Esophagus muscularis mucosa (tissue), 4 donors: ENCODE measurements around the gene IP6K1. TPM values are rescaled to one million over a fixed set of nuclear protein-coding genes. Genes with fewer than 3 reads are reported as not detected.

Source experiments
- DNase-seq: peaks from one replicate; pipeline ENCODE4 v3.0.0-alpha.2; 2017; ENCODE audit errors: extremely low spot score
- H3K27ac ChIP-seq, 4 donors: fragments of 200-600 bp; sonication (generic); replicated peaks in 1 of 4; 1 replicate in 3 of 4; 2 replicates in 1 of 4; pipeline ENCODE4 v1.5.1; 2016 to 2019; ENCODE audit warnings: mild to moderate bottlenecking in 1 of 4
- H3K27me3 ChIP-seq, 4 donors: fragments of 200-600 bp; sonication (generic); one replicate each; pipeline versions ENCODE4 v1.5.1 to v1.6.0; 2016 to 2019
- H3K36me3 ChIP-seq, 4 donors: fragments of 200-600 bp; sonication (generic); one replicate each; pipeline ENCODE4 v1.5.1; 2016 to 2019
- H3K4me1 ChIP-seq, 4 donors: fragments of 200-600 bp; sonication (generic); one replicate each; pipeline ENCODE4 v1.5.1; 2016 to 2019
- H3K4me3 ChIP-seq, 4 donors: fragments of 200-600 bp; sonication (generic); 1 replicate in 2 of 4; 2 replicates in 2 of 4; pipeline ENCODE4 v1.5.1; 2016 to 2019; ENCODE audit warnings: mild to moderate bottlenecking in 4 of 4, moderate library complexity in 1 of 4
- H3K9me3 ChIP-seq, 4 donors: fragments of 200-600 bp; sonication (generic); 1 replicate in 3 of 4; 2 replicates in 1 of 4; pipeline ENCODE4 v1.5.1; 2016 to 2019
- EP300 ChIP-seq: sonication (generic); formaldehyde crosslinking; IDR thresholded peaks from one replicate; pipeline ENCODE4 v1.6.1; 2017; ENCODE audit warnings: antibody characterized with exemption
- POLR2A ChIP-seq: fragments of 450-650 bp; IDR thresholded peaks from one replicate; pipeline ENCODE4 v1.6.1; 2017; ENCODE audit warnings: antibody characterized with exemption, moderate library complexity, mild to moderate bottlenecking, low read depth
- POLR2AphosphoS5 ChIP-seq, 2 donors: sonication (generic); formaldehyde crosslinking; IDR thresholded peaks; one replicate each; pipeline ENCODE4 v1.6.1; 2017; ENCODE audit warnings: antibody characterized with exemption in 2 of 2
- WGBS: methylation state at CpG from one replicate; pipeline ENCODE4 v1.1.5; 2018; 5-methylcytosine and 5-hydroxymethylcytosine counted together
- intact Hi-C: fragments of 100-400 bp; cut with DNase I; formaldehyde crosslinking; loops from one replicate; pipeline ENCODE4 v1.15.1; 2023
- total RNA-seq, 4 donors: library from RNA; depleted of rRNA; stranded (reverse); fragments of >200 nt; gene quantifications; one replicate each; pipeline versions ENCODE4 v1.1.0 to v1.2.1, GENCODE V29; 2016
- TF ChIP-seq, protein P1 (sequence below), 3 experiments: fragments of 200-600 bp in 2 of 3; fragments of 450-650 bp in 1 of 3; sonication (generic) in 2 of 3; IDR thresholded peaks; one replicate each; pipeline ENCODE4 v1.5.1; 2017 to 2019; ENCODE audit warnings: antibody characterized with exemption in 3 of 3, mild to moderate bottlenecking in 2 of 3, moderate library complexity in 1 of 3

IP6K1 gene
- total RNA-seq, 4 donors from 2014 or later: 33.2 to 63.4 (median 52.4) TPM

DNA sequence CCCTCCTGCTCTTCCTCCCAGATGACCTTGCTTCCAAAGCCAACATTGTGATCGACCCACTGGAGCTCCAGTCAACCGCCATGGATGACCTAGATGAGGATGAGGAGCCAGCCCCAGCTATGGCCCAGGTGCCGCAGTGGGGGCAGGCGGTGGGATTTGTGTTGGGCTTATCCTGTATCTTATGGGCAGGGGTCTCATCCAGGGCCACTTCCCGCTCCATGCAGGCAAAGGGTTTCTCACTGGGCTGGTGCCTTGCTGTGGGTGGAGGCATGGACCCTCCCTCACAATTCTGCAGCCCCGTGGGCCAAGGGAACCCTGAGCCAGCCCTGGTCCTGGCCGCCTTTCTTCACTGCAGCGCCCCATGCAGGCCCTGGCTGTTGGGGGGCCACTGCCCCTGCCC lies 81.7 kb downstream of the IP6K1 start:
- no peak overlapping the region for H3K4me3 ChIP-seq
- no peaks in the 10 kb centered on the region for H3K9me3 ChIP-seq
- TF ChIP-seq POLR2A: no peak
- TF ChIP-seq, protein P1, sequence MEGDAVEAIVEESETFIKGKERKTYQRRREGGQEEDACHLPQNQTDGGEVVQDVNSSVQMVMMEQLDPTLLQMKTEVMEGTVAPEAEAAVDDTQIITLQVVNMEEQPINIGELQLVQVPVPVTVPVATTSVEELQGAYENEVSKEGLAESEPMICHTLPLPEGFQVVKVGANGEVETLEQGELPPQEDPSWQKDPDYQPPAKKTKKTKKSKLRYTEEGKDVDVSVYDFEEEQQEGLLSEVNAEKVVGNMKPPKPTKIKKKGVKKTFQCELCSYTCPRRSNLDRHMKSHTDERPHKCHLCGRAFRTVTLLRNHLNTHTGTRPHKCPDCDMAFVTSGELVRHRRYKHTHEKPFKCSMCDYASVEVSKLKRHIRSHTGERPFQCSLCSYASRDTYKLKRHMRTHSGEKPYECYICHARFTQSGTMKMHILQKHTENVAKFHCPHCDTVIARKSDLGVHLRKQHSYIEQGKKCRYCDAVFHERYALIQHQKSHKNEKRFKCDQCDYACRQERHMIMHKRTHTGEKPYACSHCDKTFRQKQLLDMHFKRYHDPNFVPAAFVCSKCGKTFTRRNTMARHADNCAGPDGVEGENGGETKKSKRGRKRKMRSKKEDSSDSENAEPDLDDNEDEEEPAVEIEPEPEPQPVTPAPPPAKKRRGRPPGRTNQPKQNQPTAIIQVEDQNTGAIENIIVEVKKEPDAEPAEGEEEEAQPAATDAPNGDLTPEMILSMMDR (IDR thresholded peaks at IDR 0.05): no peak
- TF ChIP-seq POLR2AphosphoS5 (IDR thresholded peaks at IDR 0.05): no peak
- no peak for TF ChIP-seq EP300
- H3K27me3 ChIP-seq: no peaks in the 10 kb centered on the region
- 100% methylated on average over 2 of the region's 8 CpGs for WGBS
- H3K4me1 ChIP-seq: peaks cover 0 to 4% (median 0%) of the 10 kb centered on the region in 4 donors
- peaks cover 24 to 85% (median 69%) of the 10 kb centered on the region in 4 donors for H3K36me3 ChIP-seq
- DNase-seq: no peak
- H3K27ac ChIP-seq: no peak overlapping the region
- intact Hi-C loops: loop anchor here (5.0 kb wide), 1 partner anchor 133 kb away; no protein-coding TSS in a partner anchor

- intact Hi-C loops: loop anchor here (5.0 kb wide), 1 partner anchor 133 kb away; no protein-coding TSS in a partner anchor
- H3K27me3 ChIP-seq: no peaks in the 10 kb centered on the region
- peaks cover 0 to 4% (median under 1%) of the 10 kb centered on the region in 4 donors for H3K4me1 ChIP-seq
- no peaks in the 10 kb centered on the region for H3K9me3 ChIP-seq
- no peak overlapping the region for H3K27ac ChIP-seq
- H3K4me3 ChIP-seq: no peak overlapping the region
- DNase-seq: no peak
- H3K36me3 ChIP-seq: peaks cover 24 to 90% (median 76%) of the 10 kb centered on the region in 4 donors
- 88% methylated on average over 7 of the region's 7 CpGs for WGBS
- TF ChIP-seq, protein P1 (IDR thresholded peaks at IDR 0.05): no peak
- TF ChIP-seq EP300 (no peak), POLR2A (no peak), POLR2AphosphoS5 (IDR thresholded peaks at IDR 0.05) (no peak)
Measured at GRCh38 chr3:49703956-49704355, 82.4 kb downstream of the IP6K1 start.

- Histone ChIP-seq H3K9me3 (no peaks in the 10 kb centered on the region), H3K36me3 (peaks cover 27 to 90% (median 79%) of the 10 kb centered on the region in 4 donors), H3K4me3 (no peak overlapping the region), H3K27me3 (no peaks in the 10 kb centered on the region), H3K4me1 (peaks cover 0 to 4% (median 2%) of the 10 kb centered on the region in 4 donors), H3K27ac (no peak overlapping the region)
- TF ChIP-seq, protein P1 (IDR thresholded peaks at IDR 0.05): peak; percentile 69 to 94 (median 77)
- TF ChIP-seq POLR2A (no peak), POLR2AphosphoS5 (IDR thresholded peaks at IDR 0.05) (no peak), EP300 (no peak)
- no peak for DNase-seq
- 62% methylated on average over 6 of the region's 14 CpGs for WGBS
- intact Hi-C loops: loop anchor here (5.0 kb wide), 1 partner anchor 134 kb away; no protein-coding TSS in a partner anchor
Measured at GRCh38 chr3:49703443-49703927, 82.9 kb downstream of the IP6K1 start.

- Histone ChIP-seq H3K9me3 (no peaks in the 10 kb centered on the region), H3K36me3 (peaks cover 33 to 98% (median 85%) of the 10 kb centered on the region in 4 donors), H3K4me3 (no peak overlapping the region), H3K4me1 (peaks cover 0 to 4% (median 2%) of the 10 kb centered on the region in 4 donors), H3K27ac (no peak overlapping the region), H3K27me3 (no peaks in the 10 kb centered on the region)
- 91% methylated on average over 10 of the region's 11 CpGs for WGBS
- intact Hi-C loops: loop anchor here (5.0 kb wide), 1 partner anchor 135 kb away; no protein-coding TSS in a partner anchor
- no peak for DNase-seq
- TF ChIP-seq POLR2A (no peak), EP300 (no peak), POLR2AphosphoS5 (IDR thresholded peaks at IDR 0.05) (no peak)
- TF ChIP-seq, protein P1 (IDR thresholded peaks at IDR 0.05): no peak
Measured at GRCh38 chr3:49702672-49703071, 83.7 kb downstream of the IP6K1 start.
